H9 (cell line): ENCODE measurements around the gene ZNF362. TPM values are rescaled to one million over a fixed set of nuclear protein-coding genes. Genes with fewer than 3 reads are reported as not detected.

Source experiments
- DNase-seq: peaks from one replicate; pipeline ENCODE4 v3.0.0-alpha.2; 2017
- H2AFZ ChIP-seq: one replicate; pipeline ENCODE4 v1.6.1; 2013; ENCODE audit warnings: mild to moderate bottlenecking, low read length, control low read depth, moderate library complexity
- H2AK5ac ChIP-seq: 2 replicates; pipeline ENCODE4 v1.6.1; 2013; ENCODE audit warnings: low read length, control low read depth, mixed read lengths; ENCODE audit not compliant: insufficient read length
- H2BK120ac ChIP-seq: one replicate; pipeline ENCODE4 v1.6.1; 2013; ENCODE audit warnings: low read depth, mild to moderate bottlenecking, low read length, control low read depth, inconsistent platforms; ENCODE audit not compliant: poor library complexity, severe bottlenecking
- H2BK12ac ChIP-seq: 2 replicates; pipeline ENCODE4 v1.6.1; 2013; ENCODE audit warnings: low read length, control low read depth, mixed read lengths, low read depth; ENCODE audit not compliant: insufficient read length
- H2BK15ac ChIP-seq: 2 replicates; pipeline ENCODE4 v1.6.1; 2013; ENCODE audit warnings: low read depth, low read length, control low read depth
- H2BK20ac ChIP-seq: one replicate; pipeline ENCODE4 v1.6.1; 2013; ENCODE audit warnings: low read depth, mild to moderate bottlenecking, low read length, control low read depth, inconsistent platforms; ENCODE audit not compliant: poor library complexity, severe bottlenecking
- H2BK5ac ChIP-seq: 2 replicates; pipeline ENCODE4 v1.6.1; 2013; ENCODE audit warnings: low read length, control low read depth, mixed read lengths; ENCODE audit not compliant: insufficient read length
- H3K14ac ChIP-seq: 2 replicates; pipeline ENCODE4 v1.6.1; 2013; ENCODE audit warnings: low read length, control low read depth; ENCODE audit not compliant: insufficient read depth
- H3K18ac ChIP-seq: 2 replicates; pipeline ENCODE4 v1.6.1; 2013; ENCODE audit warnings: low read depth, mild to moderate bottlenecking, mixed read lengths, low read length, control low read depth; ENCODE audit not compliant: insufficient read length
- H3K23ac ChIP-seq: 2 replicates; pipeline ENCODE4 v1.6.1; 2013; ENCODE audit warnings: low read length, control low read depth, mixed read lengths, low read depth; ENCODE audit not compliant: insufficient read length
- H3K23me2 ChIP-seq: 2 replicates; pipeline ENCODE4 v1.6.1; 2013; ENCODE audit warnings: low read depth, mild to moderate bottlenecking, mixed read lengths, low read length, control low read depth; ENCODE audit not compliant: insufficient read length, poor library complexity, severe bottlenecking
- H3K27ac ChIP-seq: 2 replicates; pipeline ENCODE4 v1.5.1; 2013; ENCODE audit warnings: low read length, control low read depth, mixed read lengths, low read depth; ENCODE audit not compliant: insufficient read length
- H3K27me3 ChIP-seq: 2 replicates; pipeline ENCODE4 v1.6.1; 2013; ENCODE audit warnings: low read length, control low read depth, inconsistent platforms; ENCODE audit not compliant: insufficient read depth
- H3K4ac ChIP-seq: 2 replicates; pipeline ENCODE4 v1.6.1; 2013; ENCODE audit warnings: low read depth, mild to moderate bottlenecking, control low read depth, inconsistent platforms, low read length, moderate library complexity
- H3K4me1 ChIP-seq: 2 replicates; pipeline ENCODE4 v1.6.1; 2013; ENCODE audit warnings: low read length, control low read depth, inconsistent platforms; ENCODE audit not compliant: insufficient read depth
- H3K4me2 ChIP-seq: 2 replicates; pipeline ENCODE4 v1.6.1; 2013; ENCODE audit warnings: low read length, control low read depth, mixed read lengths; ENCODE audit not compliant: insufficient read length, insufficient read depth
- H3K56ac ChIP-seq: 2 replicates; pipeline ENCODE4 v1.6.1; 2013; ENCODE audit warnings: low read depth, mild to moderate bottlenecking, mixed read lengths, low read length, control low read depth; ENCODE audit not compliant: insufficient read length
- H3K79me1 ChIP-seq: 2 replicates; pipeline ENCODE4 v1.6.1; 2013; ENCODE audit warnings: low read depth, mild to moderate bottlenecking, moderate library complexity, low read length, control low read depth, inconsistent platforms; ENCODE audit not compliant: insufficient read depth, poor library complexity, severe bottlenecking
- H3K79me2 ChIP-seq: 2 replicates; pipeline ENCODE4 v1.6.1; 2013; ENCODE audit warnings: low read length, control low read depth, inconsistent platforms; ENCODE audit not compliant: insufficient read depth
- H3K9ac ChIP-seq: 2 replicates; pipeline ENCODE4 v1.6.1; 2013; ENCODE audit warnings: low read length, control low read depth, mixed read lengths; ENCODE audit not compliant: insufficient read length; ENCODE audit errors: extremely low read depth
- H3K9me3 ChIP-seq: one replicate; pipeline ENCODE4 v1.6.1; 2013; ENCODE audit warnings: low read depth, low read length, inconsistent platforms; ENCODE audit not compliant: control insufficient read depth
- H3T11ph ChIP-seq: one replicate; pipeline ENCODE4 v1.6.1; 2013; ENCODE audit warnings: mild to moderate bottlenecking, low read length, control low read depth, inconsistent platforms
- H4K20me1 ChIP-seq: one replicate; pipeline ENCODE4 v1.6.1; 2013; ENCODE audit not compliant: control insufficient read depth, insufficient read length, insufficient read depth
- H4K5ac ChIP-seq: 2 replicates; pipeline ENCODE4 v1.6.1; 2013; ENCODE audit warnings: low read depth, mild to moderate bottlenecking, mixed read lengths, low read length, control low read depth; ENCODE audit not compliant: insufficient read length
- H4K8ac ChIP-seq: replicated peaks from 2 replicates; pipeline ENCODE4 v1.6.1; 2013; ENCODE audit warnings: low read length, control low read depth, mixed read lengths, low read depth; ENCODE audit not compliant: insufficient read length
- H4K91ac ChIP-seq: 2 replicates; pipeline ENCODE4 v1.6.1; 2013; ENCODE audit warnings: low read depth, mild to moderate bottlenecking, moderate library complexity, mixed read lengths, low read length, control low read depth; ENCODE audit not compliant: insufficient read length
- H3K27ac Mint-ChIP-seq, 3 experiments: 2 replicates in 2 of 3; 3 replicates in 1 of 3; pipeline ENCODE4 v1.8.0; 2020 to 2021; ENCODE audit warnings: mixed read lengths in 3 of 3, mild to moderate bottlenecking in 1 of 3, moderate library complexity in 1 of 3
- H3K27me3 Mint-ChIP-seq: 2 replicates; pipeline ENCODE4 v1.8.0; 2021; ENCODE audit warnings: low read depth, mild to moderate bottlenecking, moderate library complexity, mixed read lengths
- H3K36me3 Mint-ChIP-seq, 3 experiments: 2 replicates in 2 of 3; 3 replicates in 1 of 3; pipeline ENCODE4 v1.8.0; 2020 to 2021; ENCODE audit warnings: low read depth in 3 of 3, mixed read lengths in 3 of 3; ENCODE audit not compliant: insufficient read depth in 1 of 3
- H3K4me1 Mint-ChIP-seq, 2 experiments: 2 replicates each; pipeline ENCODE4 v1.8.0; 2020; ENCODE audit warnings: mixed read lengths in 2 of 2
- H3K4me3 Mint-ChIP-seq, 2 experiments: 2 replicates in 1 of 2; 3 replicates in 1 of 2; pipeline ENCODE4 v1.8.0; 2020 to 2021; ENCODE audit warnings: mild to moderate bottlenecking in 2 of 2, mixed read lengths in 2 of 2, moderate library complexity in 1 of 2
- H3K9me3 Mint-ChIP-seq, 2 experiments: 2 replicates in 1 of 2; 3 replicates in 1 of 2; pipeline ENCODE4 v1.8.0; 2020; ENCODE audit warnings: mild to moderate bottlenecking in 2 of 2, mixed read lengths in 2 of 2, moderate library complexity in 1 of 2
- WGBS: extraction: QIAGEN DNeasy Blood & Tissue Kit; methylation state at CpG from one replicate; pipeline ENCODE4 v1.1.7; 2013; ENCODE audit warnings: missing lambda C conversion rate, low lambda C conversion rate, mixed read lengths; ENCODE audit not compliant: insufficient read length; ENCODE audit errors: extremely low coverage; 5-methylcytosine and 5-hydroxymethylcytosine counted together
- total RNA-seq: library from RNA; stranded (reverse); gene quantifications from 2 replicates; pipeline ENCODE4 v1.2.1, GENCODE V29; 2021
- TF ChIP-seq, protein P1 (sequence below): fragments of 200-600 bp; sonication (generic); conservative IDR thresholded peaks from 3 replicates; pipeline ENCODE4 v1.8.0; 2021; ENCODE audit warnings: antibody characterized with exemption, mild to moderate bottlenecking

ZNF362 gene
- total RNA-seq, 1 experiment from 2014 or later: 18.7 TPM

DNA sequence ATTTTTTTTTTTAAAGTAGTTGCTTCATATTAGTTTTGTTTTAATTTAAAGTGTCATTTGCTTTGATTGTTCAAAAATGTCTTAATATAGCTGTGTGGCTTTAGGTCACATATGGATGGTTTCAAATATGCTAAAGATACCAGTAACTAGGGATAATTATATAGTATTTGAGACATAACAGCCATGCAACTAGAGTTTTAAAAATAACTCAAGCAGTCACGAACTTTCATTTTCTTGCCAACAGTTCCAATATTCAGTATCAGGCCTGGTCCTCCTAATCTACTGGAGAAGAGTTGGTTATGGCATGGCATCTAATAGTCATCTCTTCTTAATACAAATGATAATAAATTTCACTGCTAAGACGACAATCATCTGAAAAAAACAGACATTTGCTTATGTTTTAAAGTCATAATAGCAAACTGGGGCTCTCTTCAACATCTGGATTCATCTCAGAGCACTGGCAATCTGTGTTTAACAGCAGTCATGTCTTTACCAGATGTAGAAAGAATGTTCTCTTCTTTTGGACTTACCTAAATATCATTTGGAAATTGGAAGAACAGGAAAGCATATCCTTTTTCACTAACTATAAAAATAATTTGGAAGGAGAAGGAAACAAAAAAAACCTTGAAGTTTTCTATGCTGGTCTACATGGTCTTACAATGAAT lies 88.7 kb downstream of the ZNF362 start:
- H2AFZ ChIP-seq: no peak overlapping the region
- DNase-seq: no peak
- H3K4me2 ChIP-seq: no peak overlapping the region
- no peak overlapping the region for H4K8ac ChIP-seq
- no peak overlapping the region for H3K18ac ChIP-seq
- H4K20me1 ChIP-seq: no peaks in the 10 kb centered on the region
- Mint-ChIP-seq H3K36me3 (no peaks in the 10 kb centered on the region), H3K4me3 (no peak overlapping the region), H3K27ac (no peak overlapping the region), H3K9me3 (no peaks in the 10 kb centered on the region; a peak in 1 of 5 replicates), H3K27me3 (peaks cover 55% of the 10 kb centered on the region), H3K4me1 (peaks cover 62 to 74% of the 10 kb centered on the region in 2 experiments)
- H3K56ac ChIP-seq: no peak overlapping the region
- no peaks in the 10 kb centered on the region for H3K9me3 ChIP-seq
- H4K91ac ChIP-seq: no peak overlapping the region
- H3K14ac ChIP-seq: no peak overlapping the region
- H2BK5ac ChIP-seq: no peak overlapping the region
- H2BK20ac ChIP-seq: no peak overlapping the region
- WGBS: no CpG with 5 or more reads among the region's 2 CpGs
- H3K23ac ChIP-seq: no peak overlapping the region
- peaks cover 16% of the 10 kb centered on the region; the same call in 1 of the 2 replicates for H3K27me3 ChIP-seq
- peaks cover 7% of the 10 kb centered on the region for H3K23me2 ChIP-seq
- TF ChIP-seq, protein P1, sequence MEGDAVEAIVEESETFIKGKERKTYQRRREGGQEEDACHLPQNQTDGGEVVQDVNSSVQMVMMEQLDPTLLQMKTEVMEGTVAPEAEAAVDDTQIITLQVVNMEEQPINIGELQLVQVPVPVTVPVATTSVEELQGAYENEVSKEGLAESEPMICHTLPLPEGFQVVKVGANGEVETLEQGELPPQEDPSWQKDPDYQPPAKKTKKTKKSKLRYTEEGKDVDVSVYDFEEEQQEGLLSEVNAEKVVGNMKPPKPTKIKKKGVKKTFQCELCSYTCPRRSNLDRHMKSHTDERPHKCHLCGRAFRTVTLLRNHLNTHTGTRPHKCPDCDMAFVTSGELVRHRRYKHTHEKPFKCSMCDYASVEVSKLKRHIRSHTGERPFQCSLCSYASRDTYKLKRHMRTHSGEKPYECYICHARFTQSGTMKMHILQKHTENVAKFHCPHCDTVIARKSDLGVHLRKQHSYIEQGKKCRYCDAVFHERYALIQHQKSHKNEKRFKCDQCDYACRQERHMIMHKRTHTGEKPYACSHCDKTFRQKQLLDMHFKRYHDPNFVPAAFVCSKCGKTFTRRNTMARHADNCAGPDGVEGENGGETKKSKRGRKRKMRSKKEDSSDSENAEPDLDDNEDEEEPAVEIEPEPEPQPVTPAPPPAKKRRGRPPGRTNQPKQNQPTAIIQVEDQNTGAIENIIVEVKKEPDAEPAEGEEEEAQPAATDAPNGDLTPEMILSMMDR: no peak
- H2BK12ac ChIP-seq: no peak overlapping the region
- H3K9ac ChIP-seq: no peak overlapping the region
- H3K79me1 ChIP-seq: no peaks in the 10 kb centered on the region
- H3K27ac ChIP-seq: no peak overlapping the region
- peaks cover 6% of the 10 kb centered on the region for H3K4me1 ChIP-seq
- no peak overlapping the region for H3K4ac ChIP-seq
- no peak overlapping the region for H2BK120ac ChIP-seq
- no peak overlapping the region for H3T11ph ChIP-seq
- H4K5ac ChIP-seq: no peak overlapping the region
- no peak overlapping the region for H2BK15ac ChIP-seq
- H2AK5ac ChIP-seq: no peak overlapping the region
- H3K79me2 ChIP-seq: no peaks in the 10 kb centered on the region
